A549 treated with Hydrocortisone at 1 μM for 4 hours (cell line): Measurements from ENCODE around the gene PRPF6. TPM values are rescaled to one million over a fixed set of nuclear protein-coding genes. Genes with fewer than 3 reads are reported as not detected.

Experiments
- total RNA-seq: library from RNA; stranded (reverse); fragments of 200-300 nt; extraction: Qiagen RNA extraction; gene quantifications from 5 replicates; pipeline ENCODE4 v1.2.3, GENCODE V29; 2022

Gene PRPF6, protein sequence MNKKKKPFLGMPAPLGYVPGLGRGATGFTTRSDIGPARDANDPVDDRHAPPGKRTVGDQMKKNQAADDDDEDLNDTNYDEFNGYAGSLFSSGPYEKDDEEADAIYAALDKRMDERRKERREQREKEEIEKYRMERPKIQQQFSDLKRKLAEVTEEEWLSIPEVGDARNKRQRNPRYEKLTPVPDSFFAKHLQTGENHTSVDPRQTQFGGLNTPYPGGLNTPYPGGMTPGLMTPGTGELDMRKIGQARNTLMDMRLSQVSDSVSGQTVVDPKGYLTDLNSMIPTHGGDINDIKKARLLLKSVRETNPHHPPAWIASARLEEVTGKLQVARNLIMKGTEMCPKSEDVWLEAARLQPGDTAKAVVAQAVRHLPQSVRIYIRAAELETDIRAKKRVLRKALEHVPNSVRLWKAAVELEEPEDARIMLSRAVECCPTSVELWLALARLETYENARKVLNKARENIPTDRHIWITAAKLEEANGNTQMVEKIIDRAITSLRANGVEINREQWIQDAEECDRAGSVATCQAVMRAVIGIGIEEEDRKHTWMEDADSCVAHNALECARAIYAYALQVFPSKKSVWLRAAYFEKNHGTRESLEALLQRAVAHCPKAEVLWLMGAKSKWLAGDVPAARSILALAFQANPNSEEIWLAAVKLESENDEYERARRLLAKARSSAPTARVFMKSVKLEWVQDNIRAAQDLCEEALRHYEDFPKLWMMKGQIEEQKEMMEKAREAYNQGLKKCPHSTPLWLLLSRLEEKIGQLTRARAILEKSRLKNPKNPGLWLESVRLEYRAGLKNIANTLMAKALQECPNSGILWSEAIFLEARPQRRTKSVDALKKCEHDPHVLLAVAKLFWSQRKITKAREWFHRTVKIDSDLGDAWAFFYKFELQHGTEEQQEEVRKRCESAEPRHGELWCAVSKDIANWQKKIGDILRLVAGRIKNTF
- total RNA-seq = 49.4 to 62.8 TPM (median 53.2 TPM) in 5 replicates

DNA sequence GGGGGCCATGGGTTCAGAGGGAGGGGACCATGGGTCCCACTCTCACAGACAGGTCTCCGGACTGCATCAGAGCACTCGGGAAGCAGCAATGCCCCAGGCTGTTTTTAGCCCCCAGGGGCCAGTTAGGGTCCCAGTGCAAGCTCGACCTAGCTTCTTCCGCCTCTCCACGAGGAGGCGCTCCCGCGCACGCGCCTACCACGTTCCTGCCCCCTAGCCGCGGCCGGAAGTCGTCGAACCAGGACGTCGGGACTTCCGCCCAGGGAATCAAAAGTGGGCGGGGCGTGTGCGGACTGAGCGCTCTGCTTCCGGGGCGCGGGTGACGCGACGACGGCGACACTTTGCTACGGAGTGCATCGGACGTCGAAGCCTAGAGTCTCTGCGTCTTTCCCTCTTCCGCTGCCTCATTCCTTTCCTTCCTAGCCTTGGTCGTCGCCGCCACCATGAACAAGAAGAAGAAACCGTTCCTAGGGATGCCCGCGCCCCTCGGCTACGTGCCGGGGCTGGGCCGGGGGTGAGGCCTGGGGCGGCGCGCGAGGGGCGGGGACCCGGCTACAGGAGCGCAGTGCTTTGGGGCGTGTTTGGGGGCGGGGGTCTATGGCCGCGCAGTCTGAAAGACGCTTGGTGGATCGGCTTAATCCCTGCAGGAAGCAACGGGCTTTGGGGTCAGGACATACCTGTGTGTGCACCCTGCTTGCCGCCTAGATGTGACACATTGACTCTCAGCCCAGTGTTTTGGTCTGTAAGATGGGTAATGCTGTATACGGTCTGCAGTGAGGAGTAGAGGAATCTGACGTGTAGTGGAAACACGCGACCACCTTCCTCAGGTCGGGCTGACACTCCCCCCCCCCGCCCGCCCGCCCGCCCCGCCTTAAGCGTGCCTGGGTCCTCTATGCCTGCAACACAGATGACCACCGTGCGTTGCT, at the start of gene PRPF6:
PRPF6 (plus strand) TSS at position 327 of the 923 bp plus-strand sequence; CDS start at position 441, 114 bp downstream.

DNA sequence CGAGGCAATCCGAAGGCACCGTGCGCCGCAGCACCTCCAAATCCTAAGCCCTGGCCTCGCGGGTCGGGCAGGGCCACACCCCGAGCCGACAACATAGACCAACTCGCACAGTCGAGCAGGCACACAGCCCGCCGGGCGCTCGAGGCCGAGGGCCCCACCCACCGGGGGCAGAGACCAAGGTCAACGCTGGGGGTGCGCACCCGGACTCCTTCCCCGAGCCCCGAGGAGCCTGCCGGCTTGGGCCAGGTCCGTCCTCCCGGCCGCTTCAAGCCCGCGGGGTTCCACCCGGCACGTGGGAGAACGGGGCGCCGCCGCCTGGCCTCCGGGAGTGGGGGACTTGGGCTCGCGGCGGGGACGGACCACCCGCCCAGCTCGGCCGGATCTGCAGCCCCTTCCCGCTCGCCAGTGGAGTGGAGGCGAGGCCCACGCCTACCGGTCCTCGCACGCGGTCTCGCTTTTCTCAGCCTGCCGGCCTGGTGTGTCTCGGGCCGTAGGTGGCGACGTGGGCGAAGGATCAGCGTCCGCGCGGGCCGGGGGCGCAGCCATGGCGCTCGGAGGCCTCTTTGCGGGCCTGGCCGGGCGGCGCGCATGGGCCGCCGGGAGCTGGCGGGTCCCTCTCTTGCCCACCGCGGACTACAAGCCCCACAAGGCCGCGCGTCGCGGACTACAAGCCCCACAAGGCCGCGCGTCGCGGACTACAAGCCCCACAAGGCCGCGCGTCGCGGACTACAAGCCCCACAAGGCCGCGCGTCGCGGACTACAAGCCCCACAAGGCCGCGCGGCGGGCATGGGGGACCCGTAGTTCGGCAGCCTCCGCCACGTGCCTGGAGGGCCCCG, 24.9 kb upstream of the PRPF6 start, which contains the start of gene UCKL1:
UCKL1 (minus strand) TSS at position 590 of the 837 bp plus-strand sequence; CDS start at position 546, 44 bp downstream.

DNA sequence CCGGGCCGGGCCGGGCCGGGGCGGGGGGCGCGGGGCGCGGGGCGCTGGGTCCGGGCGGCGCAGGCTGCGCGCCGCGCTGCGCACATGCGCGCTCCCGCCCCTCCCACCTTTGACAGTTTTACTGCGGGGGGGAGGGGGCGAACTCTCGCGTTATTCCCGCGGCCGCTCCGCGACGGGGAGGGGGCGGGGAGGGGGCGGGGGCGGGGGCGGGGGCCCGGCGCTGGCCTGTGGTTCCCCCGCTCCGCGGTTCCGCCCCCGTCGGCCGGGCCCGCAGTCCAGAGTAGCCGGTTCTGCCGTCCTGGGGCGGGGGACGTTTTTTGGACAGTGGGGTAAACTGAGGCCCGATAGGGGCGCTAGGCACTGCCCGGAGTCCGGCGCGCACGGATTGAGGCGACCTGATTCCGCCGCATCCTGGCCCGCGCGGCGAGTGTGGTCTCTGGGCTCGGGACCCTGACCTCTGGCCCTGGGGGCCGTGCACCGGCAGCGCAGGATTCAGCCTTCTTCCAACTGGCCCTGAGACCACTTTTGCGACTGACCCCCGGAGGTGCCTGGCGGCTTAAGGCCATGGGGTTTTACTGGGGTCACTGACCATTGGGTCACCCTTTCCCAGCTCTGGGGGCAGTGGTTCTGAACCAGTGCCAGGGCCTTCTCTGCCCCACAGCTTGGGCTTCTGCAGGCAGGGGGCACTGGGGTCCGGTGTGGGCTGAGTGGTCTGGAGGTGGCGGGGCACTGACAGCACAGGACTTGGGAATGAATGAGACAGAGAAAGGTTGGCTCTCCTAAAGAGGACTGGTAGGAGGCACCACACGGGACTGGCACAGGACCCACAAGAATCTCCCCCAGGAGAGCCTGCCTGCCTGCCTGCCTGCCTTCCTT, 10.9 kb upstream of the PRPF6 start, which contains the start of gene ZNF512B:
ZNF512B (minus strand) TSS at position 93 of the 876 bp plus-strand sequence. CDS start 1,980 bp downstream, outside the sequence.

DNA sequence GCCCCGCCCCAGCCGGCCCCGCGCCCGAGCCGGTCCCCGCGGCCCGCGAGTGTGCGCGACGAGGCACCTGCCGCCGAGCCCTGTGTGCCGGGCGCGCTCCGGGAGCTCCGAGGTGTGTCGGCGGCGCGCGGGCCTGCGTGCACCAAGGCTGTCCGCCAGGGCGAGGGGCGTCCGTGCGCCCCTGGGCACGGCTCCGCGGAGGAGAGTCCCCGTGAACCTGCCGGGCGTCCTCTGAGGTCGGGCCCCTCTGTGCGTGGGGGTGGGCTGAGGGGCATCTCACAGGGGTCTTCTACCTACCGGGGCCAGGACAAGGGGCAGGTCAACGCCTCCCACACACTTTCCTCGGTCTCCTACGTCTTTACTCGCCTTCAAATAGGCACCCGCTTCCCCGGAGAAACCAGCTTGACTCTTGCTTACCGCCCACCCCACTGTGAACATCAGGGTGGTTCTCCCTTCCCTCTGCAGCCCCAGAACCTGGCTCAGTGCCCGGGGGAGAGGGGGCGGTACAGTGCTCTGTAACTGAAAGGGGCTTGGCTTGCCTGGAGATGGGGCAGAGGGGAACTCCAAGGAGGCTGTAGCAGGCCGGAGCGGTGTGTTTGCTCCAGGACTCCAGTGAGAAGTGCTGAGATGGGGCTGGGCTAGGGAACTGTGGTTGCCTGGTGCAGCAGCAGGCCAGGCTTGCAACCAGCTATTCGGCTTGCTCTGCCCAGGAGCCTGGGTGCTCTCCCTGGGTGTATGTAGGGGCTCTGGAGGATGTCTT, 1.2 kb upstream of the PRPF6 start, which contains the start of gene SAMD10:
SAMD10 (minus strand) TSS at position 86 of the 760 bp plus-strand sequence. CDS start 175 bp downstream, outside the sequence.

DNA sequence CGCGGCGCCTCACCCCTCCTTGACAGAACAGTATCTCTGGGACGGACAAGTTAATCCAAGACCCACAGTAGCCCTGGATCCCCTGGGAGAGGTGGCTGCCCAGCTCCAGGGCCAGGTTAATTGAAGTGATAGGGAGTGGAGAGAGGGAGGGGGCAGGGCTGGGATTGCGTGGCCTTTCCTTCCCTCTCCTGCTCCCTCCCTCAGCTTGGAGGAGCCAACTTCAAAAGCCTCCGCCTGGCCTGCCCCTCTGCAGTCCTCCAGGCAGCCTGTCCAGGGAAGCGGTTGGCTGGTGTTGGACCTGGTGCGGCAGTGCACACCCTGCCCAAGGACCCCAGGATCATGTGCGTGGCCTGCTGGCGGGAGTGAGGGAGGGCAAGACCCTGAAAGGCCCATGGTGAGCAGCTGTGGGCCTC, 55.0 kb downstream of the PRPF6 start, which contains the start of gene C20orf204:
C20orf204 (plus strand) TSS at position 250 of the 413 bp plus-strand sequence; CDS start at position 392, 142 bp downstream.

DNA sequence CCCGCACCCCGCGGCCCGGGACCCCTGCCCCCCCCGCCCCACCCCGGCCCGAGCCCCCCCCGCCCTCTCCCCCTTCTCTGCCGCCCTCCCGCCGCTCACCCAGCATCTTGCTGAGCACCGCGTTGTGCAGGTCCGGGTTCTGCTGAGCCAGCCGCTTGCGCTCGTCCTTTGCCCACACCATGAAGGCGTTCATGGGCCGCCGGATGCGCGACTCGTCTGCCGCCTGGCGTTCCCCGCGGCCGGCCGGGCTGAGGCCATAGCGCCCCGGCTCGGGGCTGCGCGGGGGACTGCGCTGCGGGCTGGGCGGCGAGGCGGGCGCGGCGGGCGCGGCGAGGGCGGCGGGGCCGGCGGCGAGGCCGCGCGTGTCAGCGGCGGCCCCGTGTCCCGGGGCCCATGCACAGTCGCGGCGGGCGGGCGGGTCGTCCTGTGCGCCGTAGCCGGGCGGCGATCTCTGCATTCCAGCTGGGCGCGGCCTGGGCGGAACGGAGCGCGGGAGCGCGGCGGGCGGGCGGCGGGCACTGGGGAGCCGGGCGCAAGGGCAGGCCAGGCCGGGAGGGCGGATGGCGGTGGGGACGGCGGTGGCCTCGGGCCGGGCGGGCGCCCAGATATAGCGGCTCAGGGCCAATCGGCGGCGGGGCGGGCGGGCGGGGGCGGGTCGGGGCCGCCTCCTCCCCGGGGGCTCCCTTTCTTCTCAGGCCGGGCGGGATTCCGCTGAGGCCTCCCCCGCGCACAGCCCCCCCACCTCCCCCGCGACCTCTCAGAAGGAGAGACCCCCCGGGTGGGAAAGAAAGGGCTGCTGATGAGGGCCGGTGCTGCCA, 68.3 kb downstream of the PRPF6 start, which contains the start of gene SOX18:
SOX18 (minus strand) TSS at position 580 of the 818 bp plus-strand sequence; CDS start at position 457, 123 bp downstream.

DNA sequence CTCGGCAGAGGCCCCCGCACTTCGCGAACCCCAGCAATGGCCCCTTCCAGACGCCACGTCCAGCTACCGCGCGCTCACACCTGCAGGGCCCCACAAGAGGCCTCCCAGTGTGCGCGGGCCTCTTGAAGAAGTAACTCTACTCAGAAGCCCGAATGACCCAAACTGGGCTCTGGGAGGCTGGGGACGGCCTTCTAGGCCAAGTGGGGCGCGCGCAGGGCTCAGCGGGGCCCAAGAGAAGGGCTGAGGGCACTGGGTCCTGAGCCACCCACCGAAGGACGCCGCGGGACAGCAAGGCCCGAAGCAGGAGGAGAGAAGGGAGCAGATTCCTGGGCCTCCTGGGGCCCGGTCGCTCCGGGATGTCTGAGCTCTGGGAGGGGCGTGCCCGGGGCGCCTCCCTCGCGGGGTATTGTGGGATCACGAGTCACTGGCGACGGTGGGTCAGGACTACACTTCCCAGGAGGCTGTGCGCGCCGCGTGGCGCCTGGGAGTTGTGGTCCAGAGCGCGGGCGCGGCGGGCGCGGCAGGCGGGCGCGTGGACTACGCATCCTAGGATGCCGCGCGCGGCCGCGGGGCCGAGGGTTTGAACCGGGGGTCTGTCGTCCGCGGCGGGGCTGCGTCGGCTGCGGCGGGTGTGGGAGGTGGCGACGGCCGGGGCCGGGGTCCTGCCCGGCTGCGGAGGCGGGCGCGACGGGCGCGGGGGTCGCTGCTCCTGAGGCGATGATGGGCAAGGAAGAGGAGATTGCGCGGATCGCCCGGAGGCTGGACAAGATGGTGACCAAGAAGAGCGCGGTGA, 81.9 kb downstream of the PRPF6 start, which contains the start of gene TCEA2:
TCEA2 (plus strand) TSS at position 603 of the 793 bp plus-strand sequence; CDS start at position 718, 115 bp downstream.

DNA sequence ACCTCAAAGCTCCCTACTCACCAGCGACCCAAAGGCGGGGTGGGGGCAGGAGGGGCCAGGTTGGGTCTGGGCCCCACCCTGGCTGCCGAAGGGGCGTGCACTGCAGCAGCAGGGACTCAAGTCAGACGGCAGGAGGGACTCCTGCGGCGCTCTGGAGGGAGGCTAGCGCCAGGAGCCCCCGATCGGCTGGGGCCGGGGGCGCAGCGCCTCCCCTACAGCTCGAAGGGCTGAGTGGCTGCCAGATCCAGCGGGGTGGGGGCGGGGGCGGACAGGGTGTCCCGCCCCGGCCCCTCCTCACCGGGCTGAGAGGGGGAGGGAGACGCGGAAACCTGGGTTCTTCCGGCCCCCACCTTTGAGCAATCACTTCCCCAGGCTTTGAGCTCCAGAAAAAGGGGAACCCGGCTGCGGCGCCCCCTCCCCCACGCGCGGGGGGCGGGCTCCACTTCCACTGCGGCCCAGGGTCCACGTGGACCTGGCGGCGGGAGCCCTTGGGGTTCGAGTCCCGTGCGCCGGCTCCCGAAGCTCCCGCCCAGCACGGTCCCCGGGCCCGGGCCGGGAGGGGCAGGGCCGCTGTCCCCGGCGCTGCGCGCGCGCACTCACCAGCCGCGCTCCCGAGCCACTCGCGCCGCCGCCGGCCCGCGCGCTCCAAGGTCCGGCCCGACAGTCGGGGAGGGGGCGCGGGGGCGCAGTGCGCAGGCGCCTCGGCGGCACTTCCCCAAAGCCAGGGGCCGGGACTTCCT, 98.5 kb downstream of the PRPF6 start, which contains the start of gene RGS19:
RGS19 (minus strand) TSS at position 246 of the 740 bp plus-strand sequence. CDS start 2,632 bp downstream, outside the sequence.

DNA sequence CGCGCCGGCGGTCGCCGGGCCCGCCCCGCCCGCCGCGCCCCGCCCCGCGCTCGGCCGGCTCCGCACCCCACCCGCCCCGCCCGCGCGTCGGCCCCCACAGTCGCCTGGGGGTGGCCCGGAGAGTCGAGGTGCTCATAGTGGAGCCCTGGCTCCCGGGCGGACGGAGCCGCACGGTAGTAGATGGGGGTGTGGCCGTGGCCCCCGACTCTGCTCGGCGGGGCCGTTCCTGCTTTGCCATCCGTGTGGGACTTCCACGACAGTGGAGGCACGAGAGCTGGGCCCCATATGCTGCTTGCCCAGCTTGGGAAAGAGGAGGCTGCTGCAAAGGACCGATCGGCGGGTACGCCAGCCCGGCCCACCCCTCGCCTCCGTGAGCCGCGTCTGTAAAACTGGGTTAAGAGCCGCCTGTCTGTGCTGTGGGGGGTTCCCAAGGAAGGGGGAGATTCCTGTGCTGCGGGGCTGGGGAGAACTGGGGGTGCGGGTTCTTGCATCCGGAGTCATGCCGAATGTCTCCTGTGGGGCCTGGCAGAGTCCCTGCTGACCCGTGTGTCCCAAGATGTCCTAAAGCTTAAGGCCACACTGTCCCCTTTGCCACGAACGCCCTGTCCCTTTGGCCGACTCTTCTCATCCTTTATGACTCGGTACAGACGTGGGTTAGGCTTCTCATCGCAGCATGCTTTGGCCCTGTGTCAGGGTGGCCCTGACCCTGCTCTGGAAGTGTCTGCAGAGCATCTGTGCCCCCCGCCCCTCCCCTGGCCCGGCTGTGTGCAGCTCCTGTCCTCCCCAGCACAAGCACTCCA, 99.3 kb downstream of the PRPF6 start, which contains the start of gene OPRL1:
OPRL1 (plus strand) TSS at position 70 of the 800 bp plus-strand sequence. CDS start 12,639 bp downstream, outside the sequence.

Other genes starting within 250 kb of the PRPF6 start
- 5.0 to 9.8 TPM (median 8.9 TPM) in 5 replicates for gene LIME1, start 244.5 kb upstream of the PRPF6 start, total RNA-seq
- 59.0 to 100 TPM (median 93.0 TPM) in 5 replicates for gene SLC2A4RG, start 241.4 kb upstream of the PRPF6 start, total RNA-seq
- gene ZBTB46, start 149.9 kb upstream of the PRPF6 start, total RNA-seq = 0.71 to 1.0 TPM (median 0.81 TPM) in 5 replicates
- 0.08 to 0.13 TPM in 2 of 5 replicates, not detected in the others for gene ABHD16B, start 119.6 kb upstream of the PRPF6 start, total RNA-seq
- 131 to 146 TPM (median 133 TPM) in 5 replicates for gene TPD52L2, start 115.9 kb upstream of the PRPF6 start, total RNA-seq
- 27.2 to 30.6 TPM (median 28.7 TPM) in 5 replicates for gene DNAJC5, start 86.0 kb upstream of the PRPF6 start, total RNA-seq
- 25.7 to 34.2 TPM (median 31.7 TPM) in 5 replicates for gene UCKL1, start 24.7 kb upstream of the PRPF6 start, total RNA-seq
- gene ZNF512B, start 11.2 kb upstream of the PRPF6 start, total RNA-seq = 10.4 to 12.9 TPM (median 12.1 TPM) in 5 replicates
- gene SAMD10, start 1.5 kb upstream of the PRPF6 start, total RNA-seq = not detected in 5 replicates
- gene C20orf204, start 55.0 kb downstream of the PRPF6 start, total RNA-seq = 0.23 to 0.52 TPM (median 0.32 TPM) in 5 replicates
- gene SOX18, start 68.5 kb downstream of the PRPF6 start, total RNA-seq = 1.3 to 2.7 TPM (median 2.3 TPM) in 5 replicates
- gene TCEA2, start 82.1 kb downstream of the PRPF6 start, total RNA-seq = 26.0 to 48.5 TPM (median 44.8 TPM) in 5 replicates
- gene RGS19, start 98.4 kb downstream of the PRPF6 start, total RNA-seq = 29.7 to 38.9 TPM (median 36.5 TPM) in 5 replicates
- gene OPRL1, start 99.0 kb downstream of the PRPF6 start, total RNA-seq = 1.0 to 1.7 TPM (median 1.2 TPM) in 5 replicates
- gene LKAAEAR1, start 103.3 kb downstream of the PRPF6 start, total RNA-seq = 0.48 to 2.2 TPM (median 1.8 TPM) in 5 replicates
- gene NPBWR2, start 126.4 kb downstream of the PRPF6 start, total RNA-seq = not detected in 5 replicates
- gene MYT1, start 183.3 kb downstream of the PRPF6 start, total RNA-seq = 0.08 to 0.35 TPM (median 0.15 TPM) in 5 replicates